Measurements from ENCODE around the gene SLC25A12. TPM values are rescaled to one million over a fixed set of nuclear protein-coding genes. Genes with fewer than 3 reads are reported as not detected.

SLC25A12 gene
- total RNA-seq, 2 experiments from 2014 or later, result 28.1 to 32.3 TPM

DNA sequence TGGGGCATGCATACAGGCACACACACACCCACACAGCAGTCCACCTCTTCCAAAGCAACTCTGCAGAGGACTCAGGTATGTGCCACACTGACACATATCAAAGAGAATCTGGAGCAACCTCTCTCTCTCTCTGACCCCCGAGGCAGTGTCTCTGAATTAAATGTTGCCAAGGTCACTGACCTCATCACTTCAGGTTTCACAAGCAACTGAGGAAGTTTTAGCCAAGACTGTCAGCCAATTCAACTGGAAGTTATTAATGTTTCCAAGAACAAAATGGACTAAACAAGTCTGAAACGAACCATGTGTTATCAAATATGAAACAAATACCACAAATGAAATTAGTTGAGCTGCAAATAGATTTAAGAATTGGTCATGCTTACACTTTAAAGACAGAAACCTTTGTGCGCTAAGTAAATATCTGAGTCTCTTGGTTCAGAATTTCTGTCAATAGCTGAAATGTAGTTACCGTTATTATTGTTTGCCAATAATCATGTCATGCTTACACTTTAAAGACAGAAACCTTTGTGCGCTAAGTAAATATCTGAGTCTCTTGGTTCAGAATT lies 86.1 kb downstream of the SLC25A12 start:
- no peak overlapping the region for H3K4me2 ChIP-seq (ENCODE audit: low read length)

DNA sequence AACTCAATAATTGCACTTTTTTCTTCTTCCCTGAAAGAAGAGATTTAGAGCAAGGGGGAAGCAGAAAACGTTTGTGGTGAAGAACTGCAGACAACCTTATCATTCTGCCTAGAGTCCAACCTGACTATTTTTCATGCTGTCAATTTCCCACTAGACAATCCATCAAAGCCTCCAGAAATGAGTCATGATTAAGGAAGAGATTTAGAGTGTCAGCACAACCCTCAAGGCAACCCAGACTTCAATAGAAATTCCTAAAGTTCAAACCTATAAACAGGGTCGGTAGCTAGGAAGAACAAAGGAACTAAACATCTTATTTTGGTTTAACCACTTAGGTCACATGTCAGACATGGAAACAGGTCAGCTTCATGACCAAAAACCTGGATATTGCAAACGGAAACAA lies 86.9 kb downstream of the SLC25A12 start:
- H3K36me3 ChIP-seq (ENCODE audit: insufficient read depth, low read length), result peaks cover 68% of the 10 kb centered on the region
- no TSS peak for BruUV-seq (replicated peaks)
- TF ChIP-seq, protein P1, sequence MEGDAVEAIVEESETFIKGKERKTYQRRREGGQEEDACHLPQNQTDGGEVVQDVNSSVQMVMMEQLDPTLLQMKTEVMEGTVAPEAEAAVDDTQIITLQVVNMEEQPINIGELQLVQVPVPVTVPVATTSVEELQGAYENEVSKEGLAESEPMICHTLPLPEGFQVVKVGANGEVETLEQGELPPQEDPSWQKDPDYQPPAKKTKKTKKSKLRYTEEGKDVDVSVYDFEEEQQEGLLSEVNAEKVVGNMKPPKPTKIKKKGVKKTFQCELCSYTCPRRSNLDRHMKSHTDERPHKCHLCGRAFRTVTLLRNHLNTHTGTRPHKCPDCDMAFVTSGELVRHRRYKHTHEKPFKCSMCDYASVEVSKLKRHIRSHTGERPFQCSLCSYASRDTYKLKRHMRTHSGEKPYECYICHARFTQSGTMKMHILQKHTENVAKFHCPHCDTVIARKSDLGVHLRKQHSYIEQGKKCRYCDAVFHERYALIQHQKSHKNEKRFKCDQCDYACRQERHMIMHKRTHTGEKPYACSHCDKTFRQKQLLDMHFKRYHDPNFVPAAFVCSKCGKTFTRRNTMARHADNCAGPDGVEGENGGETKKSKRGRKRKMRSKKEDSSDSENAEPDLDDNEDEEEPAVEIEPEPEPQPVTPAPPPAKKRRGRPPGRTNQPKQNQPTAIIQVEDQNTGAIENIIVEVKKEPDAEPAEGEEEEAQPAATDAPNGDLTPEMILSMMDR (conservative IDR thresholded peaks at IDR 0.05; ENCODE audit: low read length), result no peak
- no peak for TF ChIP-seq EZH2phosphoT487 (IDR thresholded peaks at IDR 0.05; ENCODE audit: borderline replicate concordance, low read depth, low read length)
- DNase-seq (ENCODE audit: low spot score), result no peak
- CTCF ChIA-PET (ENCODE audit: unreplicated experiment), result no interaction called here
- H2AFZ ChIP-seq (ENCODE audit: low read length), result no peak overlapping the region
- H4K20me1 ChIP-seq (ENCODE audit: insufficient read depth, low read length), result no peaks in the 10 kb centered on the region
- H3K4me1 ChIP-seq (ENCODE audit: insufficient read depth, low read length, poor library complexity, severe bottlenecking), result no peaks in the 10 kb centered on the region
- H3K4me3 ChIP-seq (ENCODE audit: low read depth, low read length, poor library complexity, severe bottlenecking), result no peak overlapping the region
- H3K9me3 ChIP-seq (ENCODE audit: low read length), result no peaks in the 10 kb centered on the region
- intact Hi-C loops (cut with micrococcal nuclease; ENCODE audit: unreplicated experiment), result no loop called here
- no peak overlapping the region for H3K4me2 ChIP-seq (ENCODE audit: low read length)
- no peaks in the 10 kb centered on the region for H3K79me2 ChIP-seq (ENCODE audit: insufficient read depth, low read depth, low read length)
- no peak overlapping the region for H3K27ac ChIP-seq (ENCODE audit: low read depth, low read length, poor library complexity, severe bottlenecking)
- POLR2A ChIA-PET, result no interaction called here
- H3K9me2 ChIP-seq (ENCODE audit: insufficient read depth, low read length), result no peaks in the 10 kb centered on the region

More for the DNA sequence above, 86.1 kb downstream of the SLC25A12 start:
- no peak for DNase-seq (ENCODE audit: low spot score)
- Histone ChIP-seq H3K79me2 (ENCODE audit: insufficient read depth, low read depth, low read length) (no peaks in the 10 kb centered on the region), H3K4me3 (ENCODE audit: low read depth, low read length, poor library complexity, severe bottlenecking) (no peak overlapping the region), H3K27ac (ENCODE audit: low read depth, low read length, poor library complexity, severe bottlenecking) (no peak overlapping the region), H3K4me1 (ENCODE audit: insufficient read depth, low read length, poor library complexity, severe bottlenecking) (no peaks in the 10 kb centered on the region), H3K36me3 (ENCODE audit: insufficient read depth, low read length) (peaks cover 76% of the 10 kb centered on the region), H2AFZ (ENCODE audit: low read length) (no peak overlapping the region), H3K9me2 (ENCODE audit: insufficient read depth, low read length) (no peaks in the 10 kb centered on the region), H4K20me1 (ENCODE audit: insufficient read depth, low read length) (no peaks in the 10 kb centered on the region), H3K9me3 (ENCODE audit: low read length) (no peaks in the 10 kb centered on the region)
- CTCF ChIA-PET (ENCODE audit: unreplicated experiment), result no interaction called here
- no TSS peak for BruUV-seq (replicated peaks)
- POLR2A ChIA-PET, result interaction anchor here (0.6 kb wide), 1 partner anchor 237 kb away, joined by 5 read pairs; no protein-coding TSS in a partner anchor
- no peak for TF ChIP-seq EZH2phosphoT487 (IDR thresholded peaks at IDR 0.05; ENCODE audit: borderline replicate concordance, low read depth, low read length)
- TF ChIP-seq, protein P1 (conservative IDR thresholded peaks at IDR 0.05; ENCODE audit: low read length), result no peak
- intact Hi-C loops (cut with micrococcal nuclease; ENCODE audit: unreplicated experiment), result no loop called here

DNA sequence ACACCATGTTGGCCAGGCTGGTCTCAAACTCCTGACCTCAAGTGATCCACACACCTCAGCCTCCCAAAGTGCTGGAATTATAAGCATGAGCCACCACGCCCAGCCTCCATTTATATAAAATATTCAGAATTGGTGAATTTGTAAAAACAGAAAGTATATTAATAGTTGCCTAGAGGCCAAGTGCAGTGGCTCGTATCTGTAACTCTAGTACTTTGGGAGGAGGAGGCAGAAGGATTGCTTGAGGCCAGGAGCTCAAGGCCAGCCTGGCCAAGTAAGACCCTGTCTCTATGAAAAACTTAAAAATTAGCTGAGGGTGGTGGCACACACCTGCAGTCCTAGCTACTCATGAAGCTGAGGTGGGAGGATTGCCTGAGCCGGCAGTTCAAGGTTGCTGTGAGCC lies 89.6 kb downstream of the SLC25A12 start:
- H3K36me3 ChIP-seq (ENCODE audit: insufficient read depth, low read length), result peaks cover 63% of the 10 kb centered on the region
- H4K20me1 ChIP-seq (ENCODE audit: insufficient read depth, low read length), result no peaks in the 10 kb centered on the region
- no peak overlapping the region for H3K4me2 ChIP-seq (ENCODE audit: low read length)
- H3K79me2 ChIP-seq (ENCODE audit: insufficient read depth, low read depth, low read length), result no peaks in the 10 kb centered on the region
- no peak overlapping the region for H2AFZ ChIP-seq (ENCODE audit: low read length)
- H3K9me2 ChIP-seq (ENCODE audit: insufficient read depth, low read length), result no peaks in the 10 kb centered on the region
- no peaks in the 10 kb centered on the region for H3K9me3 ChIP-seq (ENCODE audit: low read length)
- intact Hi-C loops (cut with micrococcal nuclease; ENCODE audit: unreplicated experiment), result no loop called here
- CTCF ChIA-PET (ENCODE audit: unreplicated experiment), result no interaction called here
- H3K27ac ChIP-seq (ENCODE audit: low read depth, low read length, poor library complexity, severe bottlenecking), result no peak overlapping the region
- no peak overlapping the region for H3K4me3 ChIP-seq (ENCODE audit: low read depth, low read length, poor library complexity, severe bottlenecking)
- TF ChIP-seq, protein P1 (conservative IDR thresholded peaks at IDR 0.05; ENCODE audit: low read length), result no peak
- TF ChIP-seq EZH2phosphoT487 (IDR thresholded peaks at IDR 0.05; ENCODE audit: borderline replicate concordance, low read depth, low read length), result no peak
- BruUV-seq (replicated peaks), result no TSS peak
- POLR2A ChIA-PET, result interaction anchor here (0.6 to 1.0 kb wide), 2 partner anchors 13 to 23 kb away, joined by 4 read pairs; no protein-coding TSS in a partner anchor
- no peaks in the 10 kb centered on the region for H3K4me1 ChIP-seq (ENCODE audit: insufficient read depth, low read length, poor library complexity, severe bottlenecking)
- DNase-seq (ENCODE audit: low spot score), result no peak

All from OCI-LY7 (cell line).